Stimulated activated naive B cell treated with anti-CD40 and anti-IgM and Interleukin-4, amounts not matched to agents 10 μg/mL and 1 μg/mL and 100 μg/mL, for 72 hours (primary cell): ENCODE results near the gene OPCML.

Experiments
- ATAC-seq, 2 donors: fragments of 150-1000 bp; cut with Tn5 transposase; replicated peaks; 2 replicates each; pipeline ENCODE4 v1.10.0; 2021; ENCODE audit warnings: moderate library complexity in 1 of 2
- DNase-seq: peaks from one replicate; pipeline ENCODE4 v3.0.0; 2021
- H3K27ac Mint-ChIP-seq: one replicate; pipeline ENCODE4 v1.8.0; 2022; ENCODE audit warnings: mild to moderate bottlenecking, mixed read lengths
- H3K27me3 Mint-ChIP-seq, 2 donors: one replicate each; pipeline ENCODE4 v1.8.0; 2022; ENCODE audit warnings: mixed read lengths in 2 of 2
- H3K36me3 Mint-ChIP-seq, 2 donors: one replicate each; pipeline ENCODE4 v1.8.0; 2022; ENCODE audit warnings: mixed read lengths in 2 of 2, mild to moderate bottlenecking in 1 of 2
- H3K4me1 Mint-ChIP-seq, 2 donors: one replicate each; pipeline ENCODE4 v1.8.0; 2022; ENCODE audit warnings: mixed read lengths in 2 of 2, mild to moderate bottlenecking in 1 of 2
- H3K4me3 Mint-ChIP-seq, 2 donors: one replicate each; pipeline ENCODE4 v1.8.0; 2022; ENCODE audit warnings: mild to moderate bottlenecking in 2 of 2, mixed read lengths in 2 of 2, moderate library complexity in 1 of 2
- H3K9me3 Mint-ChIP-seq, 2 donors: one replicate each; pipeline ENCODE4 v1.8.0; 2022; ENCODE audit warnings: mixed read lengths in 2 of 2, mild to moderate bottlenecking in 1 of 2

The OPCML gene

GRCh38 chr11:133551064-133551463 is 18.8 kb upstream of the OPCML start:
- no peak for DNase-seq
- Mint-ChIP-seq H3K4me3 (no peak overlapping the region), H3K27me3 (no peaks in the 10 kb centered on the region), H3K27ac (no peak overlapping the region), H3K36me3 (no peaks in the 10 kb centered on the region), H3K9me3 (peaks cover 0 to 3% of the 10 kb centered on the region in 2 donors), H3K4me1 (no peaks in the 10 kb centered on the region)
- no peak for ATAC-seq

GRCh38 chr11:133549826-133550225 is 17.5 kb upstream of the OPCML start:
- Mint-ChIP-seq H3K27ac (no peak overlapping the region), H3K27me3 (no peaks in the 10 kb centered on the region), H3K36me3 (no peaks in the 10 kb centered on the region), H3K4me1 (peaks cover 0 to 7% of the 10 kb centered on the region in 2 donors), H3K9me3 (peaks cover 0 to 3% of the 10 kb centered on the region in 2 donors), H3K4me3 (no peak overlapping the region)
- no peak for ATAC-seq
- no peak for DNase-seq

GRCh38 chr11:133548641-133549040 is 16.3 kb upstream of the OPCML start:
- Mint-ChIP-seq H3K4me3 (no peak overlapping the region), H3K27ac (no peak overlapping the region), H3K9me3 (peaks cover 0 to 3% of the 10 kb centered on the region in 2 donors), H3K27me3 (no peaks in the 10 kb centered on the region), H3K36me3 (no peaks in the 10 kb centered on the region), H3K4me1 (peaks cover 0 to 8% of the 10 kb centered on the region in 2 donors)
- ATAC-seq (no peak), DNase-seq (no peak)

GRCh38 chr11:133547808-133548494 is 15.7 kb upstream of the OPCML start:
- H3K27me3 Mint-ChIP-seq = no peaks in the 10 kb centered on the region
- peaks cover 0 to 3% of the 10 kb centered on the region in 2 donors for H3K9me3 Mint-ChIP-seq
- no peak overlapping the region for H3K27ac Mint-ChIP-seq
- H3K4me3 Mint-ChIP-seq = no peak overlapping the region
- H3K36me3 Mint-ChIP-seq = no peaks in the 10 kb centered on the region
- ATAC-seq = no peak
- peaks cover 0 to 8% of the 10 kb centered on the region in 2 donors for H3K4me1 Mint-ChIP-seq
- no peak for DNase-seq

GRCh38 chr11:133545199-133545803 is 13.0 kb upstream of the OPCML start:
- peaks cover 0 to 3% of the 10 kb centered on the region in 2 donors for H3K9me3 Mint-ChIP-seq
- H3K4me1 Mint-ChIP-seq = peaks cover 0 to 8% of the 10 kb centered on the region in 2 donors
- no peaks in the 10 kb centered on the region for H3K36me3 Mint-ChIP-seq
- H3K27me3 Mint-ChIP-seq = no peaks in the 10 kb centered on the region
- peak in 1 of 2 donors; percentile 25 for ATAC-seq
- no peak for DNase-seq
- no peak overlapping the region for H3K4me3 Mint-ChIP-seq
- no peak overlapping the region for H3K27ac Mint-ChIP-seq

- no peaks in the 10 kb centered on the region for H3K36me3 Mint-ChIP-seq
- ATAC-seq (no peak), DNase-seq (no peak)
- H3K9me3 Mint-ChIP-seq = peaks cover 3 to 4% of the 10 kb centered on the region in 2 donors
- H3K27ac Mint-ChIP-seq = no peak overlapping the region
- H3K27me3 Mint-ChIP-seq = no peaks in the 10 kb centered on the region
- H3K4me1 Mint-ChIP-seq = peaks cover 0 to 8% of the 10 kb centered on the region in 2 donors
- no peak overlapping the region for H3K4me3 Mint-ChIP-seq
These were observed 9.4 kb upstream of the OPCML start for GRCh38 chr11:133541720-133542095.

- Mint-ChIP-seq H3K27ac (no peak overlapping the region), H3K9me3 (peaks cover 3 to 4% of the 10 kb centered on the region in 2 donors), H3K36me3 (no peaks in the 10 kb centered on the region), H3K4me1 (peaks cover 0 to 8% of the 10 kb centered on the region in 2 donors), H3K4me3 (no peak overlapping the region), H3K27me3 (no peaks in the 10 kb centered on the region)
- ATAC-seq (no peak), DNase-seq (no peak)
These were observed 8.9 kb upstream of the OPCML start for GRCh38 chr11:133541021-133541719.

- Mint-ChIP-seq H3K27ac (no peak overlapping the region), H3K36me3 (no peaks in the 10 kb centered on the region), H3K9me3 (peaks cover 3 to 4% of the 10 kb centered on the region in 2 donors), H3K4me3 (no peak overlapping the region), H3K4me1 (no peaks in the 10 kb centered on the region), H3K27me3 (peaks cover 17 to 25% of the 10 kb centered on the region in 2 donors)
- DNase-seq (no peak), ATAC-seq (no peak)
These were observed 3.9 kb upstream of the OPCML start for GRCh38 chr11:133536198-133536597.

GRCh38 chr11:133533205-133533604 is 904 bp upstream of the OPCML start:
- no peaks in the 10 kb centered on the region for H3K9me3 Mint-ChIP-seq
- no peaks in the 10 kb centered on the region for H3K4me1 Mint-ChIP-seq
- H3K27me3 Mint-ChIP-seq = peaks cover 37 to 52% of the 10 kb centered on the region in 2 donors
- no peak for ATAC-seq
- no peaks in the 10 kb centered on the region for H3K36me3 Mint-ChIP-seq
- H3K27ac Mint-ChIP-seq = no peak overlapping the region
- no peak for DNase-seq
- no peak overlapping the region for H3K4me3 Mint-ChIP-seq

- Mint-ChIP-seq H3K4me3 (no peak overlapping the region), H3K27ac (no peak overlapping the region), H3K4me1 (no peaks in the 10 kb centered on the region), H3K36me3 (no peaks in the 10 kb centered on the region), H3K9me3 (no peaks in the 10 kb centered on the region), H3K27me3 (peaks cover 37 to 53% of the 10 kb centered on the region in 2 donors)
- DNase-seq (no peak), ATAC-seq (no peak)
These were observed 843 bp downstream of the OPCML start for GRCh38 chr11:133531458-133531857.

GRCh38 chr11:133530501-133530835 is 1.8 kb downstream of the OPCML start:
- ATAC-seq = no peak
- no peak for DNase-seq
- H3K9me3 Mint-ChIP-seq = no peaks in the 10 kb centered on the region
- peaks cover 37 to 53% of the 10 kb centered on the region in 2 donors for H3K27me3 Mint-ChIP-seq
- no peak overlapping the region for H3K27ac Mint-ChIP-seq
- no peaks in the 10 kb centered on the region for H3K36me3 Mint-ChIP-seq
- H3K4me1 Mint-ChIP-seq = no peaks in the 10 kb centered on the region
- H3K4me3 Mint-ChIP-seq = no peak overlapping the region

GRCh38 chr11:133529807-133530500 is 2.3 kb downstream of the OPCML start:
- H3K4me3 Mint-ChIP-seq = no peak overlapping the region
- H3K9me3 Mint-ChIP-seq = peaks cover 0 to 1% of the 10 kb centered on the region in 2 donors
- H3K27me3 Mint-ChIP-seq = peaks cover 37 to 53% of the 10 kb centered on the region in 2 donors
- no peak overlapping the region for H3K27ac Mint-ChIP-seq
- ATAC-seq (no peak), DNase-seq (no peak)
- H3K36me3 Mint-ChIP-seq = no peaks in the 10 kb centered on the region
- H3K4me1 Mint-ChIP-seq = no peaks in the 10 kb centered on the region

GRCh38 chr11:133526790-133527189 is 5.5 kb downstream of the OPCML start:
- H3K36me3 Mint-ChIP-seq = no peaks in the 10 kb centered on the region
- H3K9me3 Mint-ChIP-seq = peaks cover 0 to 1% of the 10 kb centered on the region in 2 donors
- H3K4me1 Mint-ChIP-seq = no peaks in the 10 kb centered on the region

GRCh38 chr11:133525976-133526375 is 6.3 kb downstream of the OPCML start:
- Mint-ChIP-seq H3K36me3 (no peaks in the 10 kb centered on the region), H3K27me3 (peaks cover 19 to 26% of the 10 kb centered on the region in 2 donors), H3K4me1 (no peaks in the 10 kb centered on the region), H3K4me3 (no peak overlapping the region), H3K27ac (no peak overlapping the region), H3K9me3 (peaks cover 0 to 1% of the 10 kb centered on the region in 2 donors)
- DNase-seq (no peak), ATAC-seq (no peak)

More at GRCh38 chr11:133526790-133527189, 5.5 kb downstream of the OPCML start:
- no peak for DNase-seq
- Mint-ChIP-seq H3K27ac (no peak overlapping the region), H3K4me3 (no peak overlapping the region), H3K27me3 (peaks cover 26 to 34% of the 10 kb centered on the region in 2 donors)
- no peak for ATAC-seq
